Measurements from ENCODE around the gene HDGFL3. TPM values are rescaled to one million over a fixed set of nuclear protein-coding genes. Genes with fewer than 3 reads are reported as not detected.
"Not testable (repeated sequence)": the region's sequence is repeated elsewhere in the genome, so short reads cannot be mapped to it uniquely, and the experiment has no call there.

Gene HDGFL3
- total and polyA plus RNA-seq, 12 donors: 9.3 to 43.2 (median 38.3) TPM

GRCh38 chr15:83144771-83145170 lies 62.9 kb downstream of the HDGFL3 start:
- Histone ChIP-seq H3K4me3 (no peak overlapping the region), H3K36me3 (peaks cover 0 to 96% (median 19%) of the 10 kb centered on the region in 9 donors), H3K4me1 (no peaks in the 10 kb centered on the region), H3K9me3 (peaks cover 0 to 7% (median 0%) of the 10 kb centered on the region in 11 donors), H3K27ac (no peak overlapping the region), H3K27me3 (no peaks in the 10 kb centered on the region)
- no peak for ATAC-seq
- WGBS, 2 donors: 83 to 89% methylated on average over 3 of the region's 3 CpGs
- intact Hi-C loops (cut with DNase I): no loop called here
- TF ChIP-seq CTCF (IDR thresholded peaks at IDR 0.05): no peak
- DNase-seq: no peak

GRCh38 chr15:83142151-83142550 lies 65.5 kb downstream of the HDGFL3 start:
- WGBS, 2 donors: 98 to 100% methylated on average over 3 of the region's 3 CpGs
- H3K4me1 ChIP-seq; H3K27me3 ChIP-seq; ATAC-seq; H3K9me3 ChIP-seq; H3K27ac ChIP-seq; H3K4me3 ChIP-seq; DNase-seq; intact Hi-C loops (cut with DNase I): not testable (repeated sequence)
- H3K36me3 ChIP-seq: peaks cover 0 to 98% (median 9%) of the 10 kb centered on the region in 9 donors

GRCh38 chr15:83132861-83133523 lies 74.6 kb downstream of the HDGFL3 start:
- intact Hi-C loops (cut with DNase I): no loop called here
- Histone ChIP-seq H3K36me3 (peaks cover 0 to 98% (median 0%) of the 10 kb centered on the region in 9 donors), H3K4me3 (no peak overlapping the region), H3K27ac (no peak overlapping the region), H3K27me3 (no peaks in the 10 kb centered on the region), H3K9me3 (no peaks in the 10 kb centered on the region), H3K4me1 (peaks cover 0 to 11% (median 0%) of the 10 kb centered on the region in 9 donors)
- no peak for DNase-seq
- 91% methylated on average over 4 of the region's 4 CpGs for WGBS, 2 donors
- no peak for ATAC-seq
- no peak for TF ChIP-seq CTCF (IDR thresholded peaks at IDR 0.05)

- intact Hi-C loops (cut with DNase I): no loop called here
- peaks cover 0 to 77% (median 0%) of the 10 kb centered on the region in 9 donors for H3K36me3 ChIP-seq
- no peak for TF ChIP-seq CTCF (IDR thresholded peaks at IDR 0.05)
- peaks cover 0 to 11% (median 0%) of the 10 kb centered on the region in 9 donors for H3K4me1 ChIP-seq
- ATAC-seq: no peak
- no peak overlapping the region for H3K4me3 ChIP-seq
- no peaks in the 10 kb centered on the region for H3K9me3 ChIP-seq
- whole genome bisulfite sequencing, 2 donors: 74 to 85% methylated on average over 2 of the region's 2 CpGs
- no peak for DNase-seq
- H3K27me3 ChIP-seq: no peaks in the 10 kb centered on the region
- no peak overlapping the region for H3K27ac ChIP-seq
Observed at GRCh38 chr15:83129791-83130190, 77.8 kb downstream of the HDGFL3 start.

- no peak overlapping the region for H3K27ac ChIP-seq
- no peak for TF ChIP-seq CTCF (IDR thresholded peaks at IDR 0.05)
- H3K4me3 ChIP-seq: no peak overlapping the region
- ATAC-seq (no peak), DNase-seq (no peak)
- peaks cover 0 to 78% (median 0%) of the 10 kb centered on the region in 9 donors for H3K36me3 ChIP-seq
- H3K9me3 ChIP-seq: no peaks in the 10 kb centered on the region
- 67 to 70% methylated on average over 3 of the region's 3 CpGs for WGBS, 2 donors
- peaks cover 0 to 11% (median 0%) of the 10 kb centered on the region in 9 donors for H3K4me1 ChIP-seq
- no peaks in the 10 kb centered on the region for H3K27me3 ChIP-seq
- intact Hi-C loops (cut with DNase I): no loop called here
Observed at GRCh38 chr15:83127547-83128150, 80.0 kb downstream of the HDGFL3 start.

Measured in heart right ventricle (tissue), 16 donors.